ENCODE results near the gene VPS37D. TPM values are rescaled to one million over a fixed set of nuclear protein-coding genes. Genes with fewer than 3 reads are reported as not detected.

The VPS37D gene
- total and polyA plus RNA-seq, 2 of the 4 experiments (the other 2 are of a cell fraction) = 2.3 to 3.1 TPM

- no peaks in the 10 kb centered on the region for H3K27me3 ChIP-seq (ENCODE audit: control insufficient read depth, insufficient read depth, low read length)
- H3K56ac ChIP-seq (ENCODE audit: extremely low read depth, insufficient read depth, low read length) = no peak overlapping the region
- H2BK20ac ChIP-seq (ENCODE audit: low read depth, low read length) = no peak overlapping the region
- no peak overlapping the region for H4K91ac ChIP-seq (ENCODE audit: insufficient read depth, low read depth, low read length)
- H3K23ac ChIP-seq (ENCODE audit: low read depth, low read length) = no peak overlapping the region
- H3K9ac ChIP-seq (ENCODE audit: low read depth, low read length) = no peak overlapping the region
- WGBS, 2 experiments (ENCODE audit: extremely low coverage in 2 of 2, insufficient read length in 1 of 2) = 73% methylated on average over 3 of the region's 13 CpGs; no CpG with 5 or more reads in 1 of the 2 experiments
- H3K4ac ChIP-seq (ENCODE audit: low read depth, low read length) = no peak overlapping the region
- H3K18ac ChIP-seq (ENCODE audit: low read depth, low read length) = no peak overlapping the region
- dilution Hi-C loops (cut with HindIII; ENCODE audit: low sequenced_read_pairs, unreplicated experiment) = no loop called here
- no peak overlapping the region for H3K27ac ChIP-seq (ENCODE audit: insufficient read depth, low read length)
- in situ Hi-C loops (cut with MboI; ENCODE audit: low sequenced_read_pairs) = no loop called here
- no peaks in the 10 kb centered on the region for H3K9me3 ChIP-seq (ENCODE audit: control insufficient read depth, insufficient read depth, low read length)
- H4K5ac ChIP-seq (ENCODE audit: low read depth, low read length) = no peak overlapping the region
- H4K8ac ChIP-seq (ENCODE audit: low read depth in 2 of 2, low read length in 2 of 2) = no peak overlapping the region
- H3K79me1 ChIP-seq (ENCODE audit: low read depth in 1 of 2, low read length in 2 of 2) = peaks cover 2 to 24% of the 10 kb centered on the region in 2 experiments; a peak in 2 of 4 replicates
- no peak overlapping the region for H2BK15ac ChIP-seq (ENCODE audit: low read depth, low read length)
- peak overlapping the region; percentile 6 for H2AK9ac ChIP-seq (replicated peaks; ENCODE audit: low read depth, low read length, poor library complexity)
- H3K4me3 ChIP-seq (ENCODE audit: insufficient read depth, low read depth, low read length) = no peak overlapping the region
- H2AK5ac ChIP-seq (ENCODE audit: low read depth, low read length) = no peak overlapping the region
- no peak overlapping the region for H3K14ac ChIP-seq (replicated peaks; ENCODE audit: low read depth, low read length)
- TF ChIP-seq SMC3 (IDR thresholded peaks at IDR 0.05; ENCODE audit: low read depth, low read length) = peak; percentile 40
- TF ChIP-seq RAD21 (IDR thresholded peaks at IDR 0.05; ENCODE audit: low read length) = peak; percentile 45
- TF ChIP-seq CTCF (conservative IDR thresholded peaks at IDR 0.05; ENCODE audit: low read depth, low read length) = peak; percentile 53
- no peak for TF ChIP-seq BHLHE40 (IDR thresholded peaks at IDR 0.05; ENCODE audit: low read depth, low read length)
- CTCF ChIA-PET = interaction anchor here (0.7 to 0.9 kb wide), 3 partner anchors 10 to 83 kb away, joined by 3 read pairs; no protein-coding TSS in a partner anchor
- no peak overlapping the region for H3K4me2 ChIP-seq (ENCODE audit: low read depth, low read length)
- no peak overlapping the region for H2AFZ ChIP-seq (replicated peaks; ENCODE audit: low read length, poor library complexity)
- H3K4me1 ChIP-seq (ENCODE audit: control insufficient read depth, insufficient read depth, low read length) = peaks cover 8% of the 10 kb centered on the region
- H2BK5ac ChIP-seq (ENCODE audit: low read depth, low read length, poor library complexity, severe bottlenecking) = no peak overlapping the region
- H4K20me1 ChIP-seq (ENCODE audit: insufficient read depth, low read length) = peaks cover 36% of the 10 kb centered on the region
- no peak overlapping the region for H2BK120ac ChIP-seq (ENCODE audit: low read depth, low read length)
- ATAC-seq (ENCODE audit: low read depth) (peak; percentile 47), DNase-seq (peak; percentile 33)
- POLR2A ChIA-PET (ENCODE audit: unreplicated experiment) = no interaction called here
- no TSS peak for BruUV-seq (replicated peaks)
- peaks cover 64% of the 10 kb centered on the region for H3K36me3 ChIP-seq (ENCODE audit: control insufficient read depth, insufficient read depth, low read length)
- intact Hi-C loops (cut with micrococcal nuclease) = no loop called here
- 0 out of 2 replicates have a peak, but pooled peaks cover 5% of the 10 kb centered on the region for H3K9me1 ChIP-seq (ENCODE audit: insufficient read depth, low read length)
These were observed 33.8 kb downstream of the VPS37D start for GRCh38 chr7:73701357-73701995.

All from IMR-90 (cell line).